Measurements from ENCODE around the gene SORCS2. TPM values are rescaled to one million over a fixed set of nuclear protein-coding genes. Genes with fewer than 3 reads are reported as not detected.

The SORCS2 gene
- total and polyA plus RNA-seq, 2 of the 8 experiments (the other 6 are each of a cell fraction or from before 2014, with no cell fraction given) = 0.36 to 1.8 TPM

DNA sequence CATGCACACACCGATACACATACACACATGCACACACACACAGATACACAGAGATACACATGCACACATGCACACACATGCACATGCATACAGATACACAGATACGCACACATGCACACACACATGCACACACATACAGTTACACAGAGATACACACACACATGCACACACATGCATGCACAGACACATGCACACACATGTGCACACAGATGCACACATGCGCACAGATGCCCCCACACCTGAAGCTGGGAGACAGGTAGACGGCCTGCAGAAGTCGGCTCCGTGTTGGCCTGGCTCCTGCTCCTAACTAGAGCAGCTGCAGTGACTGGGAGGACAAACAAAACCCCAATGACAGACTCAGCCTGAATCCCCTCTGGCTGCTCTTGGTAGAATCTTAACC is 195.6 kb downstream of the SORCS2 start (continued):
- TF ChIP-seq BCL11A (IDR thresholded peaks at IDR 0.05; ENCODE audit: low read depth in 2 of 2, low read length in 2 of 2) (no peak), NANOG (IDR thresholded peaks at IDR 0.05; ENCODE audit: insufficient read depth, low read depth, low read length, poor library complexity, severe bottlenecking) (no peak)
